Common myeloid progenitor, CD34-positive (primary cell): ENCODE data around the gene PLK4. TPM values are rescaled to one million over a fixed set of nuclear protein-coding genes. Genes with fewer than 3 reads are reported as not detected.

ENCODE experiments used
- CTCF ChIA-PET: fragments of 350-600 bp; sonication (Branson Sonifier 250); formaldehyde crosslinking; loops from one replicate; lab custom pipeline; 2021; ENCODE audit warnings: antibody characterized with exemption; lab: Charles Lee
- POLR2A ChIA-PET: fragments of 350-600 bp; sonication (Branson Sonifier 250); formaldehyde crosslinking; loops from one replicate; lab custom pipeline; 2021; ENCODE audit warnings: antibody characterized with exemption; lab: Charles Lee
- DNase-seq, 3 donors: peaks; one replicate each; pipeline versions ENCODE4 v3.0.0 to v3.0.0-alpha.2; 2013
- H3K27ac ChIP-seq, 2 experiments: 1 replicate in 1 of 2; 2 replicates in 1 of 2; pipeline ENCODE4 v1.7.0; 2013; ENCODE audit warnings: inconsistent platforms in 2 of 2, low read length in 2 of 2, mild to moderate bottlenecking in 2 of 2, low read depth in 1 of 2, moderate library complexity in 1 of 2; ENCODE audit not compliant: severe bottlenecking in 2 of 2, insufficient read depth in 1 of 2, poor library complexity in 1 of 2
- H3K27me3 ChIP-seq, 5 experiments: replicated peaks in 2 of 5; 1 replicate in 3 of 5; 2 replicates in 2 of 5; pipeline versions ENCODE4 v1.6.1 to v1.7.0; 2013; ENCODE audit warnings: low read length in 4 of 5, mild to moderate bottlenecking in 2 of 5, moderate library complexity in 2 of 5, inconsistent platforms in 1 of 5; ENCODE audit not compliant: insufficient read depth in 5 of 5, control insufficient read depth in 4 of 5
- H3K36me3 ChIP-seq, 4 experiments: 1 replicate in 2 of 4; 2 replicates in 2 of 4; pipeline versions ENCODE4 v1.6.1 to v1.7.0; 2013; ENCODE audit warnings: low read length in 3 of 4, control low read depth in 1 of 4, mild to moderate bottlenecking in 1 of 4; ENCODE audit not compliant: control insufficient read depth in 4 of 4, insufficient read depth in 4 of 4
- H3K4me1 ChIP-seq, 4 experiments: 1 replicate in 3 of 4; 2 replicates in 1 of 4; pipeline versions ENCODE4 v1.6.1 to v1.7.1; 2013; ENCODE audit warnings: low read length in 3 of 4, mild to moderate bottlenecking in 3 of 4, control low read depth in 1 of 4, inconsistent platforms in 1 of 4, moderate library complexity in 1 of 4; ENCODE audit not compliant: control insufficient read depth in 4 of 4, insufficient read depth in 4 of 4; ENCODE audit errors: control extremely low read depth in 1 of 4
- H3K4me3 ChIP-seq, 7 experiments: 1 replicate in 4 of 7; 2 replicates in 3 of 7; pipeline versions ENCODE4 v1.5.1 to v1.7.0; 2013; ENCODE audit warnings: mild to moderate bottlenecking in 7 of 7, low read length in 6 of 7, moderate library complexity in 6 of 7, inconsistent platforms in 2 of 7, low read depth in 2 of 7, control low read depth in 1 of 7; ENCODE audit not compliant: insufficient read depth in 4 of 7, control insufficient read depth in 1 of 7; ENCODE audit errors: extremely low read depth in 1 of 7
- H3K9me3 ChIP-seq, 5 experiments: 1 replicate in 4 of 5; 2 replicates in 1 of 5; pipeline versions ENCODE4 v1.6.1 to v1.7.1; 2013; ENCODE audit warnings: low read length in 4 of 5, mild to moderate bottlenecking in 2 of 5, inconsistent platforms in 1 of 5, low read depth in 1 of 5, moderate library complexity in 1 of 5; ENCODE audit not compliant: control insufficient read depth in 4 of 5, insufficient read depth in 2 of 5; ENCODE audit errors: control extremely low read depth in 1 of 5
- WGBS: methylation state at CpG from one replicate; pipeline ENCODE4 v1.1.5; 2013; ENCODE audit not compliant: insufficient coverage; 5-methylcytosine and 5-hydroxymethylcytosine counted together
- polyA plus RNA-seq: library from polyadenylated mRNA; unstranded; fragments of 120-200 nt; gene quantifications from one replicate; pipeline ENCODE4 v1.2.1, GENCODE V29; 2013

The PLK4 gene
- polyA plus RNA-seq: 7.1 TPM

GRCh38 chr4:127880763-127881562 lies at the start of gene PLK4:
Gene PLK4 (plus strand): TSS chr4:127880893. CDS start chr4:127881135, 242 bp downstream.
- H3K36me3 ChIP-seq: peaks cover 0 to 24% (median 5%) of the 10 kb centered on the region in 4 experiments
- peak within 1 kb of the TSS; percentile 67 to 99 (median 98) for H3K4me3 ChIP-seq
- H3K9me3 ChIP-seq: no peaks in the 10 kb centered on the region

DNA sequence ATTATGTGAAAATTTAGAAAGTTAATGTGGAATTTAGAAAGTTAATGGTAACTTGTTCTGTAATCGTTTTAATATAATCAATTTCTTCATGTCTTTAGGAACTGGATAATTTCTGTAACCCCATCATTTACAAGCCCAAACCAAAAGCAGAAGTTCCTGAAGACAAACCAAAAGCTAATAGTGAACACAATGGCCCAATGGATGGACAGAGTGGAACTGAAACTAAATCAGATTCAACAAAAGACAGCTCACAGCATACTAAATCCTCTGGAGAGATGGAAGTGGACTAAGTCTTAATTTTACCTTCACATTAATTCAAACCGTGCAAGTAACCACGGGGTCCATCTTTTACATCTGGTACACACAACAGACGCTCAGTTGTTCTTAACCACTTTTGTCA lies 48.1 kb upstream of the PLK4 start:
- no peaks in the 10 kb centered on the region for H3K27me3 ChIP-seq
- no peaks in the 10 kb centered on the region for H3K4me1 ChIP-seq
- no peaks in the 10 kb centered on the region for H3K9me3 ChIP-seq
- no peak overlapping the region for H3K4me3 ChIP-seq
- DNase-seq: peak in 2 of 3 donors; percentile 32 to 41
- ChIA-PET POLR2A (no interaction called here), CTCF (interaction anchor here (0.9 kb wide), 1 partner anchor 22 kb away, joined by 3 read pairs; no protein-coding TSS in a partner anchor)
- H3K36me3 ChIP-seq: peaks cover 0 to 2% (median 0%) of the 10 kb centered on the region in 4 experiments
- H3K27ac ChIP-seq: no peak overlapping the region
- no CpG with 5 or more reads among the region's 4 CpGs for WGBS

More at GRCh38 chr4:127880763-127881562, at the start of gene PLK4:
- Histone ChIP-seq H3K4me1 (peaks cover 5 to 19% (median 8%) of the 10 kb centered on the region in 4 experiments), H3K27ac (peak within 1 kb of the TSS; percentile 86 to 90), H3K27me3 (no peaks in the 10 kb centered on the region)
- ChIA-PET POLR2A (interaction anchor here (0.6 to 0.8 kb wide), 2 partner anchors 9 to 1158 kb away, joined by 3 to 4 read pairs; no protein-coding TSS in a partner anchor), CTCF (interaction anchor here (0.6 to 1.8 kb wide), 3 partner anchors 8 to 278 kb away, joined by 3 to 6 read pairs (median 3); partner anchors contain the start of genes ABHD18 and MFSD8)
- WGBS: under 1% methylated on average over 69 of the region's 70 CpGs
- peak; percentile 95 to 99 (median 97) for DNase-seq

DNA sequence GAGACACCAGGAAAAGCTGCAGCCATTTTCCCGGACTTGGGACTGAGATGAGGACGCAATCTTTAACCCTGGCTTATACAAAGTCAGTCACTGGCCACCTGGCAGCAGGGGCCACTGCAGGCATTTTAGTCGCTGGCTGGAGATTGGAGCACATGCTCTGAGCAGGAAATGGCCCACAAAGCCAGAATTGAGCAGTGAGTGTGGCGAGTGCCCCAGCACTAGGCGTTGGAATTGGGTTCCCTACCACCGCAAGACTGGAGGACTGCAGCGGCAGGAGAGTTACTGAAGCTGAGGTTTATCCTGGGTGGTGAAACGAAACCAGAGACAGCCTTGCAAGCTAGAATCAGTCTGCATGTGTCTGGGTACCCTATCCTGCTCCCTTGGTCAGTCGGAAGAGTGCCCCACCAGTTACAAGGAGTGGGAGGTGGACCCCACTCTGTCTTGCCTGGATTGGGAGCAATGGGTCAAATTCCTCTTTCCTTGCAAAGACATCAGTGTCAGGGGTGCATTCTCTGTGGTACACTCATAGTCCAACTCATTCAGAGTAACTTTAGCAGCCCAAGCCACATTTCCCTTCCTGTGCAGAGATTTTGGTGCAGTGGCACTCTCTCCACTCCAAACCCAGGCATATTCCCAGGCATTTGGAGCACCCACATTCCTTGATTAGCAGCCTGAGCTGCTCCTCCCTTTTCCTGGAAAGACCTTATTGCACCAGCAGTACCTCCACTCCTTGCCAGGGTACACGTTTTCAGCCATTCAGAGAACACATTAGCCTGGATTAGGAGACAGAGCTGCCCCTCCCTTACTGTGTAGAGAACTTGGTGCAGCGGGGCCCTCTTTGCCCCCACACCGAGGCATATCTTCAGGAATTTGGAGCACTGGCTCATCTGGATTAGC lies 36.7 kb upstream of the PLK4 start:
- 98% methylated on average over 12 of the region's 12 CpGs for WGBS
- no peaks in the 10 kb centered on the region for H3K27me3 ChIP-seq
- no peak overlapping the region for H3K4me3 ChIP-seq
- H3K27ac ChIP-seq: no peak overlapping the region
- ChIA-PET CTCF (interaction anchor here (0.6 kb wide), 1 partner anchor 882 kb away, joined by 3 read pairs; no protein-coding TSS in a partner anchor), POLR2A (no interaction called here)
- H3K36me3 ChIP-seq: peaks cover 0 to 8% (median 1%) of the 10 kb centered on the region in 4 experiments
- no peaks in the 10 kb centered on the region for H3K4me1 ChIP-seq
- no peak for DNase-seq
- H3K9me3 ChIP-seq: peaks cover 0 to 28% (median 5%) of the 10 kb centered on the region in 5 experiments

DNA sequence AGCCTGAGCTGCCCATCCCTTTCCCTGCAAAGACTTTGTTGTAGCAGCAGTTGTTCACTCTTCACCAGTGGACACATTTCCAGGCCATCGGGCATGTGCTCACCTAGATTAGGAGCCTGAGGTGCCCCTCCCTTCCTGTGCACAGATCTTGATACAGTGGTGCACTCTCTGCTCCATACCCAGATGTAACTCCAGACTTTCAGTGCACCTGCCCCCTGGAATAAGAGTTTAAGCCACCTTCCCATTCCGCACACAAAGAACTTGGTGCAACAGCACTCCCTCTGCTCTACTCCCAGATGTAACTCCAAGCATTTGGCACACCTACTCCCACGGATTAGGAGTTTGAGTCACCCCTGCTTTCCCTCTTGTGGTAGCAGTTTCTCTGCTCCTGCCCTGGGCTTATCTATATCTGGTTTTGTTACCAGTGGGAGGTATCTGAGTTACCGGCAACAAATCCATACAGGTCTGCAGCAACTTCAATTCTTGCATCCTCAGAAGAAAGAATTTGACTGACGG lies 36.0 kb upstream of the PLK4 start:
- H3K36me3 ChIP-seq: peaks cover 0 to 8% (median 1%) of the 10 kb centered on the region in 4 experiments
- CTCF ChIA-PET: interaction anchor here (0.6 kb wide), 1 partner anchor 881 kb away, joined by 3 read pairs; no protein-coding TSS in a partner anchor
- no peak for DNase-seq
- H3K4me1 ChIP-seq: no peaks in the 10 kb centered on the region
- WGBS: 97% methylated on average over 4 of the region's 5 CpGs
- H3K27me3 ChIP-seq: no peaks in the 10 kb centered on the region
- POLR2A ChIA-PET: no interaction called here
- peaks cover 2 to 35% (median 10%) of the 10 kb centered on the region in 5 experiments for H3K9me3 ChIP-seq
- no peak overlapping the region for H3K27ac ChIP-seq
- no peak overlapping the region for H3K4me3 ChIP-seq

GRCh38 chr4:127846061-127846460 lies 34.6 kb upstream of the PLK4 start:
- H3K27me3 ChIP-seq: no peaks in the 10 kb centered on the region
- H3K4me3 ChIP-seq: no peak overlapping the region
- ChIA-PET CTCF (no interaction called here), POLR2A (no interaction called here)
- H3K9me3 ChIP-seq: peaks cover 5 to 48% (median 12%) of the 10 kb centered on the region in 5 experiments
- H3K36me3 ChIP-seq: peaks cover 0 to 8% (median 1%) of the 10 kb centered on the region in 4 experiments
- H3K4me1 ChIP-seq: no peaks in the 10 kb centered on the region
- H3K27ac ChIP-seq: no peak overlapping the region
- DNase-seq: no peak

- CTCF ChIA-PET: no interaction called here
- no CpG with 5 or more reads among the region's 1 CpG for WGBS
- no peaks in the 10 kb centered on the region for H3K27me3 ChIP-seq
- H3K36me3 ChIP-seq: peaks cover 0 to 8% (median 1%) of the 10 kb centered on the region in 4 experiments
- no peaks in the 10 kb centered on the region for H3K4me1 ChIP-seq
- H3K9me3 ChIP-seq: peaks cover 5 to 52% (median 12%) of the 10 kb centered on the region in 5 experiments
- no peak overlapping the region for H3K4me3 ChIP-seq
- POLR2A ChIA-PET: no interaction called here
- H3K27ac ChIP-seq: no peak overlapping the region
- no peak for DNase-seq
Measured at GRCh38 chr4:127846765-127847164, 33.9 kb upstream of the PLK4 start.
